Measurements from ENCODE around the gene IL1B. TPM values are rescaled to one million over a fixed set of nuclear protein-coding genes. Genes with fewer than 3 reads are reported as not detected.

The IL1B gene
- total RNA-seq, 5 donors from 2014 or later (not counting 1 experiment from before 2014, with no cell fraction given) = 0.76 to 4.4 (median 0.97) TPM; not detected in 1

DNA sequence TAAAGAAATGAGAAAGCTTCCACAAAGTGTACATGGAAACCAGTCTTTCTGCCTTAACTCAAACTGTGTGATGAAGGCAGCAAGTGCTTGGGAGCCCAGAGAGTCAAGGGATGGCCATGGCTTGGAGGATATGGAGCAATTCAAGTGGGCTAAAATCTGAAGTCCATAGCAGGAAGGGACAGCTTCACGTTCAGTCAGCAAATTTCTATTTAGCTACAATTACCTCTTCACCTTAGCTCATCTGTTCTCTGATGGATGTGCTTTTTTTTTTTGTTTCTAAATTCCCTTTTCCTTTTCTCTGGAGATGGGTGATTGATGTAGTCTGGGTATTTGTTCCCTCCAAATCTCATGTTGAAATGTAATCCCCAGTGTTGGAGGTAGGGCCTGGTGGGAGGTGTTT, 47.4 kb downstream of the IL1B start:
- Mint-ChIP-seq H3K9me3 (no peaks in the 10 kb centered on the region), H3K4me1 (peaks cover 3 to 8% (median 6%) of the 10 kb centered on the region in 3 donors), H3K27ac (no peak overlapping the region), H3K36me3 (no peaks in the 10 kb centered on the region), H3K27me3 (peaks cover 2 to 14% of the 10 kb centered on the region in 2 donors), H3K4me3 (no peak overlapping the region)
- no peak overlapping the region for H3K4me3 ChIP-seq (ENCODE audit: control insufficient read depth in 1 of 2, extremely low read depth in 1 of 2, low read length in 1 of 2)
- WGBS (ENCODE audit: insufficient coverage) = no CpG with 5 or more reads among the region's 1 CpG
- H3K36me3 ChIP-seq (ENCODE audit: control insufficient read depth in 2 of 2, extremely low read depth in 1 of 2, insufficient read depth in 1 of 2, low read length in 1 of 2) = no peaks in the 10 kb centered on the region
- H3K9me3 ChIP-seq = no peaks in the 10 kb centered on the region
- H3K4me1 ChIP-seq (ENCODE audit: control insufficient read depth in 1 of 2, extremely low read depth in 1 of 2, insufficient read depth in 2 of 2, low read length in 2 of 2) = no peaks in the 10 kb centered on the region
- no peak for ATAC-seq (replicated peaks in 1 of 4)
- ChIA-PET POLR2A (no interaction called here), CTCF (no interaction called here)
- no peak overlapping the region for H3K27ac ChIP-seq (ENCODE audit: low read length)
- no peak for DNase-seq
- no peaks in the 10 kb centered on the region for H3K27me3 ChIP-seq (replicated peaks in 1 of 2; ENCODE audit: control insufficient read depth in 2 of 2, extremely low read depth in 1 of 2, insufficient read depth in 2 of 2, low read length in 1 of 2)

GRCh38 chr2:112788653-112789052, 47.9 kb downstream of the IL1B start:
- Mint-ChIP-seq H3K9me3 (no peaks in the 10 kb centered on the region), H3K4me1 (peaks cover 0 to 8% (median 5%) of the 10 kb centered on the region in 3 donors), H3K27me3 (peaks cover 4 to 19% of the 10 kb centered on the region in 2 donors), H3K27ac (no peak overlapping the region), H3K36me3 (no peaks in the 10 kb centered on the region), H3K4me3 (no peak overlapping the region)
- ATAC-seq (replicated peaks in 1 of 4) (no peak), DNase-seq (no peak)
- WGBS (ENCODE audit: insufficient coverage) = 94% methylated on average over 2 of the region's 3 CpGs
- ChIA-PET CTCF (no interaction called here), POLR2A (no interaction called here)
- Histone ChIP-seq H3K4me1 (ENCODE audit: control insufficient read depth in 1 of 2, extremely low read depth in 1 of 2, insufficient read depth in 2 of 2, low read length in 2 of 2) (no peaks in the 10 kb centered on the region), H3K36me3 (ENCODE audit: control insufficient read depth in 2 of 2, extremely low read depth in 1 of 2, insufficient read depth in 1 of 2, low read length in 1 of 2) (no peaks in the 10 kb centered on the region), H3K4me3 (ENCODE audit: control insufficient read depth in 1 of 2, extremely low read depth in 1 of 2, low read length in 1 of 2) (no peak overlapping the region), H3K27me3 (replicated peaks in 1 of 2; ENCODE audit: control insufficient read depth in 2 of 2, extremely low read depth in 1 of 2, insufficient read depth in 2 of 2, low read length in 1 of 2) (no peaks in the 10 kb centered on the region), H3K9me3 (no peaks in the 10 kb centered on the region), H3K27ac (ENCODE audit: low read length) (no peak overlapping the region)

DNA sequence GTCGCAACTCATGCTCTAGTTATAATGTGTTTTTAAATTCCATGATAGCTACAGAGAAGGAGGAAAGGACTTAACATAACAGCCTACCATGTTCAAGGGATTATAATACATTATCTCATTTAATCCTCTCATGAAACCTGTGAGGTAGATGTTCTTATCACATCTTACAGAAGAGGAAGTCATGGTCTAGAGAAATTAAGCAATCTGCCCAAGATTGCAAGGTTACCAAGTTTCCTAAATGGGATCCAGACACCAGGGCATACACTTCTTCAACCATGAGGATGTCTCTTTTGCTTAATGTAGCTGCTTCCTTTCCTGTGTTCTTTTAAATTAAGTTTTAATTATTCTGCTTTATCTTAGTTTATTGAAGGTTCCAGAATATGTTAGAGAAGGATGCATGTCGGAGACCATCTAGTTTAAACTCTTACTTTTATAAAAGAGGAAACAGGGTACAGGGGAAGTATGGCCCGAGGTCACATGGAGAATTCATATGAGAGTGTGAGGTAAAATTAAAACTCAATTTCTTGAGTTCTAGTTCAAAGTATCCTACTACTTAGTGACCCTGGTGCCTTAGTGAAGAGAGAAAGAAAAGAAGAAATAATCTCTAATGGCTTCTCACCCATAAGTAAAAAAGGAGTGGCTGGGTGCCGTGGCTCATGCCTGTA, 48.7 kb downstream of the IL1B start:
- ChIA-PET CTCF (interaction anchor here in 1 of 2 donors (0.6 kb wide), 1 partner anchor 39 kb away, joined by 4 read pairs; no protein-coding TSS in a partner anchor), POLR2A (no interaction called here)
- DNase-seq = no peak
- Histone ChIP-seq H3K4me1 (ENCODE audit: control insufficient read depth in 1 of 2, extremely low read depth in 1 of 2, insufficient read depth in 2 of 2, low read length in 2 of 2) (no peaks in the 10 kb centered on the region), H3K9me3 (no peaks in the 10 kb centered on the region), H3K4me3 (ENCODE audit: control insufficient read depth in 1 of 2, extremely low read depth in 1 of 2, low read length in 1 of 2) (no peak overlapping the region), H3K27me3 (replicated peaks in 1 of 2; ENCODE audit: control insufficient read depth in 2 of 2, extremely low read depth in 1 of 2, insufficient read depth in 2 of 2, low read length in 1 of 2) (no peaks in the 10 kb centered on the region), H3K36me3 (ENCODE audit: control insufficient read depth in 2 of 2, extremely low read depth in 1 of 2, insufficient read depth in 1 of 2, low read length in 1 of 2) (no peaks in the 10 kb centered on the region), H3K27ac (ENCODE audit: low read length) (no peak overlapping the region)
- Mint-ChIP-seq H3K9me3 (no peaks in the 10 kb centered on the region), H3K36me3 (no peaks in the 10 kb centered on the region), H3K27ac (no peak overlapping the region), H3K27me3 (peaks cover 6 to 22% of the 10 kb centered on the region in 2 donors), H3K4me3 (no peak overlapping the region), H3K4me1 (peaks cover 0 to 8% (median 0%) of the 10 kb centered on the region in 3 donors)
- WGBS (ENCODE audit: insufficient coverage) = no CpG with 5 or more reads among the region's 4 CpGs
- ATAC-seq (replicated peaks in 1 of 4) = no peak

- WGBS (ENCODE audit: insufficient coverage) = 67% methylated on average over 1 of the region's 3 CpGs
- POLR2A ChIA-PET = no interaction called here
- Histone ChIP-seq H3K4me1 (ENCODE audit: control insufficient read depth in 1 of 2, extremely low read depth in 1 of 2, insufficient read depth in 2 of 2, low read length in 2 of 2) (no peaks in the 10 kb centered on the region), H3K27ac (ENCODE audit: low read length) (no peak overlapping the region), H3K4me3 (ENCODE audit: control insufficient read depth in 1 of 2, extremely low read depth in 1 of 2, low read length in 1 of 2) (no peak overlapping the region), H3K36me3 (ENCODE audit: control insufficient read depth in 2 of 2, extremely low read depth in 1 of 2, insufficient read depth in 1 of 2, low read length in 1 of 2) (no peaks in the 10 kb centered on the region), H3K27me3 (replicated peaks in 1 of 2; ENCODE audit: control insufficient read depth in 2 of 2, extremely low read depth in 1 of 2, insufficient read depth in 2 of 2, low read length in 1 of 2) (no peaks in the 10 kb centered on the region), H3K9me3 (no peaks in the 10 kb centered on the region)
- peaks cover 6 to 22% of the 10 kb centered on the region in 2 donors for H3K27me3 Mint-ChIP-seq
- H3K9me3 Mint-ChIP-seq = no peaks in the 10 kb centered on the region
- H3K36me3 Mint-ChIP-seq = no peaks in the 10 kb centered on the region
- H3K4me3 Mint-ChIP-seq = no peak overlapping the region
- peaks cover 0 to 8% (median 0%) of the 10 kb centered on the region in 3 donors for H3K4me1 Mint-ChIP-seq
- CTCF ChIA-PET = interaction anchor here in 1 of 2 donors (0.6 kb wide), 1 partner anchor 39 kb away, joined by 4 read pairs; no protein-coding TSS in a partner anchor
- DNase-seq (no peak), ATAC-seq (replicated peaks in 1 of 4) (no peak)
- H3K27ac Mint-ChIP-seq = no peak overlapping the region
These were observed 49.3 kb downstream of the IL1B start for GRCh38 chr2:112787294-112787693.

DNA sequence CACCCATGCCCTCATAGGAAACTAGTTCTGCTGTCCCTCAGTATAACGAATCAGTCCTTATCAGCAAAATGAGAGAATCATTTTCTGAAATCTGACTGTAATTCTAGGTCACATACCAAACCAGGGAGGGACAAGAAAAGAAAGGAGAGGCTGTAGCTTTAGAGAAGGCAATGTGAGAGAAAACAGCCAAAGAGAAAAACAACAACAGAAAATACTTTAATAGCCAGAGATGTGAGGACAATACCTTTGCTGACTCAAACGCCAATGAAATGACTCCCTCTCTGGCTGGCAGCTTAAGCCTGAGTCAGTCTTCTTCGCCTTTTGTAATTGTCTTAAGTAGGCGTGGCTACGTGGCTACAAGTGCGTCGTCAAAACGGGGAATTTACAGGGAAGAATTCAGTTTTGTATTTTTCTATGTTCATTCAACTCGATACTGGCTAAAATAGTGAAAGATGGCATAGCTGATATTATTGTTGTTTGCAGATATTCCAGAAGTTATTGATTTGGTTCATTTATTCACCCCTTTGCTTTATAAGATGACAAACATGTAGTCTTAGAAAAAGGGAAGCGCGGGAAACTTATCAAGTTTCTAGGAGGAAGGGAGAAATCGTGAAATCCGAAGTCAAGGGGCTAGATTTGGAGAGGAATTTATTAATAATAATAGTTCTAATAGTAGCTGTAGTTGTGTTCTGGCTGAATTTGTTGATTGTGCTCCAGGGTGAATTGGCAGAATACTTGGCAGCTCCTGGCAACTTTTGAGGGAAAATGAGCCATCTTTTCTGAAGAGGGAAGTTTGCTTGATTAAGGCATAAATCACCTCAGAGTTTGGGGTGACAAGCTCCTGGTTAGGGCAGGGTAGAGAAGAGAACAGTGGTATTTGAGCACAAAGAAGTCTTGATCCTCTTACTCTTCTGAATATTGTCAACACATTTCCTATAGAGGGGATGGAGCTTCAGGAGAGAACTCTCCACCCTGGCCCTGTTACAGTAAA, 52.1 kb downstream of the IL1B start, which contains the start of gene IL1A:
IL1A (minus strand) TSS at position 295 of the 991 bp plus-strand sequence. CDS start 723 bp downstream, outside the sequence.
- H3K36me3 Mint-ChIP-seq = no peaks in the 10 kb centered on the region
- Histone ChIP-seq H3K9me3 (no peaks in the 10 kb centered on the region), H3K36me3 (ENCODE audit: control insufficient read depth in 2 of 2, extremely low read depth in 1 of 2, insufficient read depth in 1 of 2, low read length in 1 of 2) (no peaks in the 10 kb centered on the region), H3K4me3 (ENCODE audit: control insufficient read depth in 1 of 2, extremely low read depth in 1 of 2, low read length in 1 of 2) (no peak within 1 kb of the TSS), H3K27me3 (replicated peaks in 1 of 2; ENCODE audit: control insufficient read depth in 2 of 2, extremely low read depth in 1 of 2, insufficient read depth in 2 of 2, low read length in 1 of 2) (no peaks in the 10 kb centered on the region), H3K27ac (ENCODE audit: low read length) (no peak within 1 kb of the TSS), H3K4me1 (ENCODE audit: control insufficient read depth in 1 of 2, extremely low read depth in 1 of 2, insufficient read depth in 2 of 2, low read length in 2 of 2) (no peaks in the 10 kb centered on the region)
- no peak within 1 kb of the TSS for H3K4me3 Mint-ChIP-seq
- ChIA-PET POLR2A (no interaction called here), CTCF (interaction anchor here in 1 of 2 donors (0.7 kb wide), 1 partner anchor 957 kb away, joined by 3 read pairs; no protein-coding TSS in a partner anchor)
- no peak within 1 kb of the TSS for H3K27ac Mint-ChIP-seq
- H3K9me3 Mint-ChIP-seq = no peaks in the 10 kb centered on the region
- DNase-seq (peak in 1 of 35 experiments; percentile 17), ATAC-seq (replicated peaks in 1 of 4) (no peak)
- H3K4me1 Mint-ChIP-seq = peaks cover 0 to 8% (median 0%) of the 10 kb centered on the region in 3 donors
- peaks cover 7 to 23% of the 10 kb centered on the region in 2 donors for H3K27me3 Mint-ChIP-seq
- 58% methylated on average over 7 of the region's 13 CpGs for WGBS (ENCODE audit: insufficient coverage)

- no peaks in the 10 kb centered on the region for H3K9me3 Mint-ChIP-seq
- Histone ChIP-seq H3K27me3 (replicated peaks in 1 of 2; ENCODE audit: control insufficient read depth in 2 of 2, extremely low read depth in 1 of 2, insufficient read depth in 2 of 2, low read length in 1 of 2) (no peaks in the 10 kb centered on the region), H3K4me1 (ENCODE audit: control insufficient read depth in 1 of 2, extremely low read depth in 1 of 2, insufficient read depth in 2 of 2, low read length in 2 of 2) (no peaks in the 10 kb centered on the region), H3K36me3 (ENCODE audit: control insufficient read depth in 2 of 2, extremely low read depth in 1 of 2, insufficient read depth in 1 of 2, low read length in 1 of 2) (no peaks in the 10 kb centered on the region), H3K27ac (ENCODE audit: low read length) (no peak overlapping the region), H3K9me3 (no peaks in the 10 kb centered on the region), H3K4me3 (ENCODE audit: control insufficient read depth in 1 of 2, extremely low read depth in 1 of 2, low read length in 1 of 2) (no peak overlapping the region)
- CTCF ChIA-PET = no interaction called here
- DNase-seq (no peak), ATAC-seq (replicated peaks in 1 of 4) (no peak)
- 100% methylated on average over 2 of the region's 3 CpGs for WGBS (ENCODE audit: insufficient coverage)
- POLR2A ChIA-PET = no interaction called here
- H3K27ac Mint-ChIP-seq = no peak overlapping the region
- H3K36me3 Mint-ChIP-seq = no peaks in the 10 kb centered on the region
- peaks cover 15 to 30% of the 10 kb centered on the region in 2 donors for H3K27me3 Mint-ChIP-seq
- H3K4me3 Mint-ChIP-seq = no peak overlapping the region
- H3K4me1 Mint-ChIP-seq = peaks cover 0 to 8% (median 0%) of the 10 kb centered on the region in 3 donors
These were observed 53.3 kb downstream of the IL1B start for GRCh38 chr2:112783187-112783714.
